GM19438 (cell line): ENCODE data around the gene RAMACL.
"Not testable (repeated sequence)": the region's sequence is repeated elsewhere in the genome, so short reads cannot be mapped to it uniquely, and the experiment has no call there.

ENCODE experiments used
- ATAC-seq: cut with Tn5 transposase; IDR thresholded peaks from one replicate; pipeline ENCODE4 v1.9.1; 2021; ENCODE audit warnings: low read depth; ENCODE audit not compliant: unreplicated experiment

The RAMACL gene

GRCh38 chr6:166586424-166587156 lies at the start of gene RAMACL:
RAMACL (minus strand) TSS chr6:166586678; CDS start chr6:166586477, 201 bp downstream.
- peak; percentile 59 for ATAC-seq

GRCh38 chr6:166635013-166635970 lies 48.8 kb upstream of the RAMACL start:
- ATAC-seq: no peak

GRCh38 chr6:166634581-166634980 lies 48.1 kb upstream of the RAMACL start:
- not testable (repeated sequence) for ATAC-seq

- ATAC-seq: no peak
These were observed 47.5 kb upstream of the RAMACL start for GRCh38 chr6:166633732-166634535.

- ATAC-seq: no peak
These were observed 46.3 kb upstream of the RAMACL start for GRCh38 chr6:166632731-166633130.

GRCh38 chr6:166630462-166630861 lies 44.0 kb upstream of the RAMACL start:
- no peak for ATAC-seq

- ATAC-seq: no peak
These were observed 43.1 kb upstream of the RAMACL start for GRCh38 chr6:166629628-166630027.

- peak; percentile 29 for ATAC-seq
These were observed 41.7 kb upstream of the RAMACL start for GRCh38 chr6:166627875-166628801.

- ATAC-seq: peak; percentile 85
These were observed 40.8 kb upstream of the RAMACL start, which contains the start of gene RPS6KA2 for GRCh38 chr6:166627033-166627874. RPS6KA2 (minus strand) TSS chr6:166627251; CDS start chr6:166627019, 232 bp downstream.

- ATAC-seq: peak; percentile 7
These were observed 39.9 kb upstream of the RAMACL start for GRCh38 chr6:166626177-166627032.

GRCh38 chr6:166625356-166625755 lies 38.9 kb upstream of the RAMACL start:
- ATAC-seq: no peak

- no peak for ATAC-seq
These were observed 37.8 kb upstream of the RAMACL start for GRCh38 chr6:166624275-166624674.

- ATAC-seq: no peak
These were observed 36.8 kb upstream of the RAMACL start for GRCh38 chr6:166623318-166623717.

- ATAC-seq: no peak
These were observed 34.6 kb upstream of the RAMACL start for GRCh38 chr6:166621114-166621540.

GRCh38 chr6:166620478-166621113 lies 34.1 kb upstream of the RAMACL start:
- ATAC-seq: no peak

- no peak for ATAC-seq
These were observed 33.4 kb upstream of the RAMACL start for GRCh38 chr6:166619912-166620311.
